Ectodermal cell (in vitro differentiated cells): ENCODE results near the gene LRP1B.
"Not testable (repeated sequence)": the region's sequence is repeated elsewhere in the genome, so short reads cannot be mapped to it uniquely, and the experiment has no call there.

Source experiments
- H3K27ac ChIP-seq: 2 replicates; pipeline ENCODE4 v1.7.0; 2013; ENCODE audit warnings: mild to moderate bottlenecking, low read depth, low read length; ENCODE audit not compliant: insufficient read depth, poor library complexity, severe bottlenecking
- H3K27me3 ChIP-seq: 2 replicates; pipeline ENCODE4 v1.7.0; 2013; ENCODE audit warnings: mild to moderate bottlenecking, low read length; ENCODE audit not compliant: insufficient read depth, control insufficient read depth, poor library complexity, severe bottlenecking
- H3K36me3 ChIP-seq: one replicate; pipeline ENCODE4 v1.7.0; 2013; ENCODE audit warnings: low read length; ENCODE audit not compliant: control insufficient read depth, insufficient read depth
- H3K4me1 ChIP-seq: one replicate; pipeline ENCODE4 v1.7.0; 2013; ENCODE audit warnings: low read length; ENCODE audit not compliant: control insufficient read depth, insufficient read depth
- H3K4me3 ChIP-seq: 2 replicates; pipeline ENCODE4 v1.7.0; 2013; ENCODE audit warnings: low read depth, low read length, control low read depth; ENCODE audit not compliant: insufficient read depth
- H3K9me3 ChIP-seq: 2 replicates; pipeline ENCODE4 v1.7.0; 2013; ENCODE audit warnings: mild to moderate bottlenecking, low read length, moderate library complexity; ENCODE audit not compliant: control insufficient read depth
- WGBS, 2 experiments: methylation state at CpG; one replicate each; pipeline ENCODE4 v1.1.7; 2013; ENCODE audit warnings: missing lambda C conversion rate in 2 of 2; 5-methylcytosine and 5-hydroxymethylcytosine counted together

The LRP1B gene

DNA sequence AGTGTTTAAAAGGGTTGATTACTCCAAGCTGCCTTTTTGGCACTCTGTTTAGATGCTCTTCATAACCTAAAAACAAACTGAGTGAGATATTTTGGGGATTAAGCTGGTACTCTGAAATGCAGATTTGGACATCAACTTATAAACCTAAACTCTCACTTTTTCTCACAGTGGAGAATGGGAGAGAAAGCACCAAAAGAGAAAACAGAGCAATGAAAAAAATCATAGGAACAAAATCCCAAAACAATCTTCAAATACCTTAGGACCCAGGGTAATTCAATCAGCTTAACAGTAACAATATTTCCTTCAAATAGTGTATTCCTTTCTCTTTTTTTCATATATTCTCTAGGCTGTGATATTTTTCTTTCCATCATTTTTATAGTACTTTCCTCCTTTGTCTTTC, 11.5 kb downstream of the LRP1B start:
- H3K4me3 ChIP-seq, result no peak overlapping the region
- H3K9me3 ChIP-seq, result no peaks in the 10 kb centered on the region
- H3K36me3 ChIP-seq, result no peaks in the 10 kb centered on the region
- H3K4me1 ChIP-seq, result no peaks in the 10 kb centered on the region
- H3K27ac ChIP-seq, result no peak overlapping the region
- H3K27me3 ChIP-seq, result no peaks in the 10 kb centered on the region

DNA sequence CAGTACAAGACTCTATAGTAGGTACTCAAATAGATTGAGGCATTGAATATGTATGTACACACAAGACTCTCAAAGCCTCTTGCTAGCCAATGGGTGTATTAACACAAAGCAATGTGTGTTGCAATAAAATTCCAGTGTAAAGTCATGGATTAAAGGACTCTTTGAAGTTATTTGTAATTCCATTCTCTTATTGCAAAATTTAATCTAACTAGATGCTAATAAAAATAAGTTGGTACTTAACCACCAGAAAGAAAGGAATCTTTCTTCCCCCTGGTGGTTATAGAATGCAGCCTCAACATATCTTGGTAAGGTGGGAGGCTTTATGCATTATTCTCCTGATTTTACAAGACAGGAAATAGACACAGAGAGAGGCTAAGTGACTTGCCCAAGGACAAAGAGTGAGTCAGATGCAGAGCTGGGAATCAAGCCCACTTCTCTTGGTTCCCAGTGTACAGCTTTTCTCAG, 18.0 kb downstream of the LRP1B start:
- no peak overlapping the region for H3K4me3 ChIP-seq
- H3K27ac ChIP-seq, result no peak overlapping the region
- no peaks in the 10 kb centered on the region for H3K9me3 ChIP-seq
- H3K27me3 ChIP-seq, result no peaks in the 10 kb centered on the region
- no peaks in the 10 kb centered on the region for H3K4me1 ChIP-seq
- H3K36me3 ChIP-seq, result no peaks in the 10 kb centered on the region

DNA sequence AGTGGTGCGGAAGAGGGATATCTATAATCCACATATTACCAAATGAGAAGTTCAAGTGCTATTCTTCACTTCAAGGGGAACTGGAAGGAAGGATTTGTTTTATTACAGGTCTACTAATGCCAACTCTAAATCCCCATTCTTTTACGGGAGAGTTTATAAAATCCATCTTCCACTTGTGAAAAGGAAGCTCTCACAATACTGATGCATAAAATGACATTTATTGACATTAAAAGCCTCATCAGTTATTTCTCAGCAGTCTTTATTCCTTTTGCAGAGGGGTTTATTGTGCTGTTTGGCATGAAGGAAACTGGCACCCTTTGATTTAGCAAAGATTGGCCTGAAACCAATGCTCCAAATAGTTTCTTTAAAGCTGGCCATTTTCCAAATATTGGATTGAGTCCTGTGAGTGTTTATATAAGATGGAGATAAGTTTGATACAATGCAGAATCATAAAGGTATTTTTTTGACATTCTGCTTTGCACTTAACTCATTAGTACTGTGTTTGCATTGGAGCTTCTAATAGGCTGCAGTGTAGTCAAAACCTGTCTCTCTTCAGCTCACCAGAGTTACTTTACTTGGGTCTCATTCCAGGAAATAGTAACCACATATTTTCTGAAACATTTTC, 26.6 kb downstream of the LRP1B start:
- H3K9me3 ChIP-seq, result no peaks in the 10 kb centered on the region
- no peaks in the 10 kb centered on the region for H3K4me1 ChIP-seq
- H3K27ac ChIP-seq, result no peak overlapping the region
- no peak overlapping the region for H3K4me3 ChIP-seq
- H3K36me3 ChIP-seq, result no peaks in the 10 kb centered on the region
- WGBS, 2 experiments, result 80 to 91% methylated on average over 1 to 2 of the region's 2 CpGs
- no peaks in the 10 kb centered on the region for H3K27me3 ChIP-seq

DNA sequence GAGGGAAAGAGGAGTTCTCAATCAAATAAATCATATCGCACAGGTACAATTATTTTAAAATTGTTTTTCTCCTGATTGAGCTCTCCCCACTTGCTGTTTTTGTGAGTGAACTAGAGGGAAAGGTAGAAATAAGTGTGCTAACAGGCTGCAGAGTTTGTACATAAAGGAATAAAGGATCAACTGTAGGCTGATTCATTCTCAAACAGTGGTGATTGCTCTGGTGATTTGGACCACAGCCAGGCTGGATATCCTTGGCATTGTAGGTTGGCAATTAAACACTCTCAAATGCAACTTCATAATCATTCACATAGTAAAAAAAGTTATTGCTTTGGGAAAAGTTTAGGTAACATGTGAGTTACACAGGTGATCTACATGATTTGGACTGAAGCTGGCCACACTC, 29.8 kb downstream of the LRP1B start:
- no peak overlapping the region for H3K4me3 ChIP-seq
- WGBS, 2 experiments, result 88% methylated on average over 1 of the region's 1 CpG; no CpG with 5 or more reads in 1 of the 2 experiments

DNA sequence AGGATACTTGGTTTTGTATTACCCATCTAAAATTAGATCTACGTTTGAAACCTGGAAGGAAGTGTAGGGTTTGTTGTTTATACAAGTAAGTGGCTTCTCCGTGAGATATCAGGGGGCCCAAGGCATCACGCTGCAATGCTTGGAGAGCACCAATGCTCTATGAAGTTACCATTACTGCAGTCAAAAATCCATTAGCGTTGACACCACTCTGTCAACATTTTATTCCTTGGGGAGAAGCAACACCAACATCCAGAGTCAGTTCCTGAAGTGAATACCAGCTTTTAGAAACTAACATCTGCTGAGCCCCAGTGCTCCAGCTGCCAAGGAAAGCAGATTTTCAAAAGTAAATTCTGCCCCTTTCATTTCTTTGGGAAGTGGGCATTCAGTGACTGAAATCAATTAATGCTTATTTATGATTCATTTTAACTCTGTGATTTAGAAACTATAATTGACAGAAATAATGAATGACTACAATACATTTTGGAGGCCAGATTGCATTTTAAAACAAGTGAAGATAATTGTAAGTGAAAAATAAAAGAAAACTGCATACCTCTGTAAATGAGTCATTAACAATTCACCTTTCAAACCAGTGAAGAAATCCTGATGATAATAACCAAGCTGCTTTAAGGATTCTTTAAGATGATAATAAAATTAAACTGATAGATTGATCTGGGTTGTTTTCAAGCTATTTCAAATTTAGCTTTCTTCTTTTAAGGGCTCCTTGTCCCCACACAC, 30.5 kb downstream of the LRP1B start:
- 86 to 88% methylated on average over 4 of the region's 4 CpGs for WGBS, 2 experiments
- H3K4me1 ChIP-seq, result no peaks in the 10 kb centered on the region
- no peaks in the 10 kb centered on the region for H3K9me3 ChIP-seq
- H3K4me3 ChIP-seq, result no peak overlapping the region
- no peaks in the 10 kb centered on the region for H3K27me3 ChIP-seq
- no peak overlapping the region for H3K27ac ChIP-seq
- no peaks in the 10 kb centered on the region for H3K36me3 ChIP-seq

More for the DNA sequence above, 29.8 kb downstream of the LRP1B start:
- no peaks in the 10 kb centered on the region for H3K27me3 ChIP-seq
- no peaks in the 10 kb centered on the region for H3K9me3 ChIP-seq
- no peaks in the 10 kb centered on the region for H3K4me1 ChIP-seq
- H3K27ac ChIP-seq, result no peak overlapping the region
- no peaks in the 10 kb centered on the region for H3K36me3 ChIP-seq

DNA sequence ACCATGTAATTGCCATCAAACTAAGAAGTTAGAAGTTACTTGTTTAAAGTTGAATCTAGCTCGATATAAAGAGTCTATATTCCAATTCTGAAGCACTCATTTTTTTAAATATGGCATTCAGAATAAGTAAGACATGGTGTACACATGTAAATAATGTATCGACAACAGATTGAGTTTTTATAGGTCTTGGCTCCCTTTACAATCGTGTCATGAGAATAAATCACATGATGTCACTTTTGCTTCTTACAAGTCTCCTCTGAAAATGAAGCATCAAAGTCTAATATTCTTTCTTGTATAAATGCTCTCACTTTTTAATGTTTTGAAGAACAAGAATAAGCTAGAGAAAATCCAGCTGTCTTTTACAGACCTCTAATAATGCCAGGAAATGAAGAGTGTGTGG, 33.1 kb downstream of the LRP1B start:
- no peaks in the 10 kb centered on the region for H3K27me3 ChIP-seq
- H3K4me3 ChIP-seq, result no peak overlapping the region
- no peaks in the 10 kb centered on the region for H3K9me3 ChIP-seq
- no peaks in the 10 kb centered on the region for H3K36me3 ChIP-seq
- H3K4me1 ChIP-seq, result no peaks in the 10 kb centered on the region
- H3K27ac ChIP-seq, result no peak overlapping the region
- WGBS, 2 experiments, result 75 to 90% methylated on average over 2 of the region's 3 CpGs

DNA sequence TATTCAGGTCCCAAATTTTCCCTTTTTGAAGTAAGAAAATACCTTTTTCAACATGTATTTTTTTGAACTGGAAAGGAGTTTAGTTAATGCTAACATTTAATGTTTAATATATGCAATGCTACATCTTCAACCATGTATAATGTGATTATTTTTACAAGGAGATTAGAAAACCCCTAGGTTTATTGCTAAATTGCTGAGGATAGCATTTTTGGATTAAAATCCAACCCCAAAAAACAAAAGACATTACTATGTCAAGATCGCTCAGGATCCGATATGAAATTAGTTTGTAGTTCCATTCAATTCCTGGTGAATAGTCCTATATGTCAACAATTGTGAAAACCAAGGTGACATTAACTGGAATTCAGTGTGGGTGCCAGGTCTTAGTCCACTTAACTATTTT, 35.2 kb downstream of the LRP1B start:
- H3K4me1 ChIP-seq, result no peaks in the 10 kb centered on the region
- no peaks in the 10 kb centered on the region for H3K36me3 ChIP-seq
- no peaks in the 10 kb centered on the region for H3K9me3 ChIP-seq
- H3K4me3 ChIP-seq, result no peak overlapping the region
- no peaks in the 10 kb centered on the region for H3K27me3 ChIP-seq
- WGBS, 2 experiments, result 100% methylated on average over 2 of the region's 2 CpGs
- H3K27ac ChIP-seq, result no peak overlapping the region

DNA sequence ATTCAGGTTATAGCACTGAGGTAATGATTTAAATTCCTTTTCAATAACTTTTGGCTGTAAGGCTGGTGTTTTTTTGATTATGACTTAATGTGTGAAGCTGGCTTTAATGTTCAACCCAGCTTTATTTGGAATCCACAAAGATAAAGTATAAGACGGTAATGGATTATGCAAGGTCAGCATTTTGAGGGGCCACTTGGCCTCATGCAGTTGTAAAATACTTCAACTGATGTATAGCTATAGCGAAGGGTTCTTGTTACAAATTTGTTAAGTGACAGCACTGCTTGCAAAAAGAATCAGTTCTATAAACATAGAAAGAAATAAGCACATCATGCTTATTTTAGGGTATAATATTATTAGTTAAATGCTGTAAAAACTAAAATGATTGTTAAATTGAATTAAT, 36.6 kb downstream of the LRP1B start:
- Histone ChIP-seq H3K4me3 (no peak overlapping the region), H3K27ac (no peak overlapping the region), H3K27me3 (no peaks in the 10 kb centered on the region), H3K4me1 (no peaks in the 10 kb centered on the region), H3K36me3 (no peaks in the 10 kb centered on the region), H3K9me3 (no peaks in the 10 kb centered on the region)
- WGBS, 2 experiments, result 95 to 100% methylated on average over 2 of the region's 2 CpGs

DNA sequence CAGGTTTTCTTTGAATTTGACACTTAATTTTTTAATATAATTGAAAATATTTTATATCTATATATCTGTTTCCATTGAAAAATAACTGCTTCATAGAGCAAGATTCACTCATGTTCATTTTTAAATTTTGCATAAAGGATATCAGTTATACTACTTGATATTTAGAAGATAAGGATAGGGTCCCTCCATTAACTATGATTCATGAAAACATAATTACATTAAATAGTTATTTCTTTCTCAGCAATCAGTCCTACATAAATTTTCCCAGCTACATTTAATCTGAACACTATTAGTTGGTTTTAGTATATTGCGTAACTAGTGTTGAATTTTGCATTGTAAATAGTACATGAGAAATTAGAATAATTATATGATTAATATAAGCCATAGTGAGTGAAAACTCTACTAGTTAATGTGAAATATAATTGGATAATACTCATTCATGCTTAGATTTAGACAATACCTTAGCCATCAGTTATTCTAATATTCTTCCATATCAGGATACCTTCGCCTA, 42.7 kb downstream of the LRP1B start:
- H3K4me1 ChIP-seq, result no peaks in the 10 kb centered on the region
- H3K4me3 ChIP-seq, result no peak overlapping the region
- no peaks in the 10 kb centered on the region for H3K9me3 ChIP-seq
- no peak overlapping the region for H3K27ac ChIP-seq
- no peaks in the 10 kb centered on the region for H3K27me3 ChIP-seq
- no peaks in the 10 kb centered on the region for H3K36me3 ChIP-seq
- 60 to 89% methylated on average over 1 of the region's 2 CpGs for WGBS, 2 experiments

DNA sequence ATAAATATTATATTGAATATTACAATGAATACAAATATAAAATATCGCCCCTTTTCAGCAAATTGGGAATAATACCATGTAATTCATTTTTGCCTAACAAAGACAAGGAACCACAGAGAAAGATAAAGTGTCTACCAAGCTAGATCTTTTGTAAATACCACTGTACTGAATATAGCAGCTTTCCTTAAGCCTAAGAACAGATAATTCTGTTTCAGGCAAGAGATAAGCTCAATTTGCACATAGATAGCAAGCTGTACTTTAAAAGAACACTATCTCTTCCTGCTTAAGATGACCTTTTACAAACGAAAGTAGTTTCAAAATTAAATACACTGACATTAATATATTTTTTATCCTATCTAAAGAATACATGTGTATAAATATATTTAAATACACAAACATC, 43.2 kb downstream of the LRP1B start:
- H3K4me1 ChIP-seq, H3K9me3 ChIP-seq, H3K36me3 ChIP-seq, H3K4me3 ChIP-seq, H3K27me3 ChIP-seq, H3K27ac ChIP-seq: not testable (repeated sequence)
- 73% methylated on average over 1 of the region's 2 CpGs; no CpG with 5 or more reads in 1 of the 2 experiments for WGBS, 2 experiments
